ENCODE measurements around the gene CPNE6.
A peak's percentile ranks its signal among the peaks of the same experiment; 100 is the strongest.

The CPNE6 gene

DNA sequence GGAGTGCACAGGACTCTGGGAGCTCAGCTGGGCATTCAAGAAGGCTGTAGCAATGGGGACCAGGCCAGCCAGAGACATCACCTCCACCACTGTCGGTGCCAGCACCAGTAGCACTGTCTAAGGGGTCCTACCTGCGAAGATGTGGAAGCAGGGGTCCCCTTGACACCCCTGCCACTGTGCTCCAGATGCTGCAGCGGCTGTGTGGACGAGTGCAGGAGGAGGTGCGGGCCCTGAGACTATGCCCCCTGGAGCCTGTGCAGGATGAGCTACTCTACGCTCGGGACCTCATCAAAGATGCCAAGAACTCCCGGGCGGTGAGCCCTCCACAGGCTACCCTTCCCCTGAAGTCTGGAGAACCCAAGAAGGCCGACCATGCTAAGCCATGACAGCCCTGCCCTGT lies 10.9 kb upstream of the CPNE6 start:
- Mint-ChIP-seq H3K9me3 (no peaks in the 10 kb centered on the region), H3K36me3 (ENCODE audit: low read depth) (no peaks in the 10 kb centered on the region), H3K27ac (no peak overlapping the region), H3K4me1 (ENCODE audit: low read depth) (no peaks in the 10 kb centered on the region), H3K27me3 (no peaks in the 10 kb centered on the region), H3K4me3 (no peak overlapping the region)

DNA sequence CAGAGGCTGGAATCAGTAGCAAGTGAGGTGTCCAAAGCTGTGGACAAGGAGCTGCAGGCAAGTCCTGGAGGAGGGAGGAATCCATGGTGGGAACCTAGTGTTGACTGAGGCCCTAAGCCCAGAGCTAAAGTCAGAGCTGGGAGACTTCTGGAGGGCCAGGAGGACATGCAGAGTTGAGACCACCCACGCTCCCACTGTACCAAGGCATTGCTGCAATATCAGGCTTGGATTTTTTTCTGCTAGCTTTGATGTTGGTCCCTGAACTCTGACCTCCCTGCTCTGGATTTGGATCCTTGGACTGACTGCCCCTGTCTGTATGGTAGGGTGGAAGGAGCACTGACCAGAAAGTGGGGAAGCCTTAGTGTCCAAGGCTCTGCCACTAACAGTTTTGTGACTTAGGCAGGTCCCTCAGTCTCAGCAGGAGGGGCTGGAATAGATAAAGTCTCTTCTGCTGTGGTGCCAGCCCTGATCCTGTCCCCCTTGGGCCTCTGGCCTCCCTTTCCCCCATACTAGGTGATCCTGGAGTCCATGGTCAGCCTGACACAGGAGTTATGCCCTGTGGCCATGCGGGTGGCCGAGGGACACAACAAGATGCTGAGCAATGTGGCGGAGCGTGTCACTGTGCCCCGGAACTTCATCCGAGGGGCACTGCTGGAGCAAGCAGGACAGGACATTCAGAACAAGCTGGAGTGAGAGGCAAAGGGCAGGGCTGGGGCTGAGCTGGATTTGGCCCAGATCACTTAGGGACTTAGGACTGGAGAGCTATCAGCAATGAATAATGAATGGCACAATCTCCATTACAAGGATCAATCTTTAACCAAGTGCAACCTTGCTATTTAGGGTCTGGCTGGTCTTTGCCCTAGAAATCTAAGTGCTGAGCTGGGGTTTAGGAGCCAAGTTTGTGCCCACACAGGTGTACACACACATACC lies 10.1 kb upstream of the CPNE6 start:
- Mint-ChIP-seq H3K27ac (no peak overlapping the region), H3K9me3 (no peaks in the 10 kb centered on the region), H3K27me3 (no peaks in the 10 kb centered on the region), H3K36me3 (ENCODE audit: low read depth) (no peaks in the 10 kb centered on the region), H3K4me1 (ENCODE audit: low read depth) (no peaks in the 10 kb centered on the region), H3K4me3 (no peak overlapping the region)

GRCh38 chr14:24062216-24062980 lies 9.0 kb upstream of the CPNE6 start:
- Mint-ChIP-seq H3K4me1 (ENCODE audit: low read depth) (no peaks in the 10 kb centered on the region), H3K9me3 (no peaks in the 10 kb centered on the region), H3K4me3 (no peak overlapping the region), H3K36me3 (ENCODE audit: low read depth) (no peaks in the 10 kb centered on the region), H3K27me3 (no peaks in the 10 kb centered on the region), H3K27ac (no peak overlapping the region)

- H3K4me1 Mint-ChIP-seq (ENCODE audit: low read depth), result no peaks in the 10 kb centered on the region
- no peaks in the 10 kb centered on the region for H3K36me3 Mint-ChIP-seq (ENCODE audit: low read depth)
- H3K27me3 Mint-ChIP-seq, result no peaks in the 10 kb centered on the region
- H3K27ac Mint-ChIP-seq, result no peak overlapping the region
- H3K9me3 Mint-ChIP-seq, result no peaks in the 10 kb centered on the region
- no peak overlapping the region for H3K4me3 Mint-ChIP-seq
Observed at GRCh38 chr14:24063263-24063836, 8.0 kb upstream of the CPNE6 start.

GRCh38 chr14:24064091-24064795 lies 7.1 kb upstream of the CPNE6 start:
- Mint-ChIP-seq H3K9me3 (no peaks in the 10 kb centered on the region), H3K4me1 (ENCODE audit: low read depth) (no peaks in the 10 kb centered on the region), H3K36me3 (ENCODE audit: low read depth) (no peaks in the 10 kb centered on the region), H3K4me3 (no peak overlapping the region), H3K27me3 (no peaks in the 10 kb centered on the region), H3K27ac (no peak overlapping the region)

GRCh38 chr14:24064856-24065255 lies 6.5 kb upstream of the CPNE6 start:
- Mint-ChIP-seq H3K9me3 (no peaks in the 10 kb centered on the region), H3K36me3 (ENCODE audit: low read depth) (no peaks in the 10 kb centered on the region), H3K27me3 (no peaks in the 10 kb centered on the region), H3K4me3 (no peak overlapping the region), H3K27ac (no peak overlapping the region), H3K4me1 (ENCODE audit: low read depth) (no peaks in the 10 kb centered on the region)

- H3K4me3 Mint-ChIP-seq, result no peak overlapping the region
- no peaks in the 10 kb centered on the region for H3K36me3 Mint-ChIP-seq (ENCODE audit: low read depth)
- H3K27me3 Mint-ChIP-seq, result no peaks in the 10 kb centered on the region
- peaks cover 2% of the 10 kb centered on the region for H3K4me1 Mint-ChIP-seq (ENCODE audit: low read depth)
- no peaks in the 10 kb centered on the region for H3K9me3 Mint-ChIP-seq
- H3K27ac Mint-ChIP-seq, result no peak overlapping the region
Observed at GRCh38 chr14:24065408-24065807, 6.0 kb upstream of the CPNE6 start.

- H3K4me1 Mint-ChIP-seq (ENCODE audit: low read depth), result peaks cover 11% of the 10 kb centered on the region
- H3K4me3 Mint-ChIP-seq, result no peak overlapping the region
- H3K9me3 Mint-ChIP-seq, result no peaks in the 10 kb centered on the region
- H3K27ac Mint-ChIP-seq, result no peak overlapping the region
- no peaks in the 10 kb centered on the region for H3K27me3 Mint-ChIP-seq
- H3K36me3 Mint-ChIP-seq (ENCODE audit: low read depth), result no peaks in the 10 kb centered on the region
Observed at GRCh38 chr14:24066496-24067132, 4.7 kb upstream of the CPNE6 start.

- Mint-ChIP-seq H3K4me1 (ENCODE audit: low read depth) (peaks cover 11% of the 10 kb centered on the region), H3K27me3 (no peaks in the 10 kb centered on the region), H3K9me3 (no peaks in the 10 kb centered on the region), H3K27ac (no peak overlapping the region), H3K36me3 (ENCODE audit: low read depth) (no peaks in the 10 kb centered on the region), H3K4me3 (no peak overlapping the region)
Observed at GRCh38 chr14:24067133-24068082, 4.0 kb upstream of the CPNE6 start.

- H3K4me1 Mint-ChIP-seq (ENCODE audit: low read depth), result peaks cover 11% of the 10 kb centered on the region
- H3K9me3 Mint-ChIP-seq, result no peaks in the 10 kb centered on the region
- no peak overlapping the region for H3K4me3 Mint-ChIP-seq
- H3K27me3 Mint-ChIP-seq, result no peaks in the 10 kb centered on the region
- H3K36me3 Mint-ChIP-seq (ENCODE audit: low read depth), result no peaks in the 10 kb centered on the region
- H3K27ac Mint-ChIP-seq, result no peak overlapping the region
Observed at GRCh38 chr14:24068711-24069410, 2.5 kb upstream of the CPNE6 start.

- no peaks in the 10 kb centered on the region for H3K9me3 Mint-ChIP-seq
- peaks cover 11% of the 10 kb centered on the region for H3K4me1 Mint-ChIP-seq (ENCODE audit: low read depth)
- H3K27ac Mint-ChIP-seq, result no peak overlapping the region
- H3K4me3 Mint-ChIP-seq, result no peak overlapping the region
- no peaks in the 10 kb centered on the region for H3K27me3 Mint-ChIP-seq
- H3K36me3 Mint-ChIP-seq (ENCODE audit: low read depth), result no peaks in the 10 kb centered on the region
Observed at GRCh38 chr14:24069411-24069735, 2.0 kb upstream of the CPNE6 start.

GRCh38 chr14:24070285-24071143 lies 848 bp upstream of the CPNE6 start:
- Mint-ChIP-seq H3K36me3 (ENCODE audit: low read depth) (no peaks in the 10 kb centered on the region), H3K9me3 (no peaks in the 10 kb centered on the region), H3K27me3 (no peaks in the 10 kb centered on the region), H3K4me1 (ENCODE audit: low read depth) (peaks cover 14% of the 10 kb centered on the region), H3K4me3 (no peak overlapping the region), H3K27ac (peak overlapping the region; percentile 6)

Data from stimulated activated naive CD8-positive, alpha-beta T cell treated with anti-CD3 and anti-CD28 coated beads, Interleukin-15, Interleukin-2, amounts not matched to agents 100 ng/mL and 50 ng/mL, for 24 hours (primary cell).